ENCODE results near the gene ITGB6. TPM values are rescaled to one million over a fixed set of nuclear protein-coding genes. Genes with fewer than 3 reads are reported as not detected.

The ITGB6 gene
- total RNA-seq, 1 experiment from 2014 or later, result not detected

- Histone ChIP-seq H3K36me3 (replicated peaks; ENCODE audit: control insufficient read depth, insufficient read depth, low read length) (no peaks in the 10 kb centered on the region), H3K4me3 (ENCODE audit: insufficient read depth, low read depth, low read length) (no peak overlapping the region), H3K27me3 (ENCODE audit: control insufficient read depth, insufficient read depth, low read length) (peaks cover 12% of the 10 kb centered on the region)
- DNase-seq, result no peak
Measured at GRCh38 chr2:160057356-160057755, 142.7 kb downstream of the ITGB6 start.

GRCh38 chr2:160055726-160056108 lies 144.4 kb downstream of the ITGB6 start:
- H3K27me3 ChIP-seq (ENCODE audit: control insufficient read depth, insufficient read depth, low read length), result no peaks in the 10 kb centered on the region
- H3K4me3 ChIP-seq (ENCODE audit: insufficient read depth, low read depth, low read length), result no peak overlapping the region
- peak; percentile 45 for DNase-seq
- no peaks in the 10 kb centered on the region for H3K36me3 ChIP-seq (replicated peaks; ENCODE audit: control insufficient read depth, insufficient read depth, low read length)

- Histone ChIP-seq H3K4me3 (ENCODE audit: insufficient read depth, low read depth, low read length) (no peak overlapping the region), H3K36me3 (replicated peaks; ENCODE audit: control insufficient read depth, insufficient read depth, low read length) (no peaks in the 10 kb centered on the region), H3K27me3 (ENCODE audit: control insufficient read depth, insufficient read depth, low read length) (no peaks in the 10 kb centered on the region)
- DNase-seq, result peak; percentile 61
Measured at GRCh38 chr2:160054984-160055725, 144.9 kb downstream of the ITGB6 start.

GRCh38 chr2:160053946-160054345 lies 146.1 kb downstream of the ITGB6 start:
- DNase-seq, result no peak
- Histone ChIP-seq H3K36me3 (replicated peaks; ENCODE audit: control insufficient read depth, insufficient read depth, low read length) (no peaks in the 10 kb centered on the region), H3K27me3 (ENCODE audit: control insufficient read depth, insufficient read depth, low read length) (no peaks in the 10 kb centered on the region), H3K4me3 (ENCODE audit: insufficient read depth, low read depth, low read length) (no peak overlapping the region)

GRCh38 chr2:160052531-160052930 lies 147.5 kb downstream of the ITGB6 start:
- no peak overlapping the region for H3K4me3 ChIP-seq (ENCODE audit: insufficient read depth, low read depth, low read length)
- H3K36me3 ChIP-seq (replicated peaks; ENCODE audit: control insufficient read depth, insufficient read depth, low read length), result no peaks in the 10 kb centered on the region
- no peaks in the 10 kb centered on the region for H3K27me3 ChIP-seq (ENCODE audit: control insufficient read depth, insufficient read depth, low read length)
- no peak for DNase-seq

GRCh38 chr2:160051371-160051800 lies 148.7 kb downstream of the ITGB6 start:
- no peak for DNase-seq
- H3K4me3 ChIP-seq (ENCODE audit: insufficient read depth, low read depth, low read length), result no peak overlapping the region
- H3K27me3 ChIP-seq (ENCODE audit: control insufficient read depth, insufficient read depth, low read length), result no peaks in the 10 kb centered on the region
- H3K36me3 ChIP-seq (replicated peaks; ENCODE audit: control insufficient read depth, insufficient read depth, low read length), result no peaks in the 10 kb centered on the region

- no peaks in the 10 kb centered on the region for H3K27me3 ChIP-seq (ENCODE audit: control insufficient read depth, insufficient read depth, low read length)
- no peaks in the 10 kb centered on the region for H3K36me3 ChIP-seq (replicated peaks; ENCODE audit: control insufficient read depth, insufficient read depth, low read length)
- no peak for DNase-seq
- H3K4me3 ChIP-seq (ENCODE audit: insufficient read depth, low read depth, low read length), result no peak overlapping the region
Measured at GRCh38 chr2:160050147-160050546, 149.9 kb downstream of the ITGB6 start.

Other genes with a start within 250 kb of the ITGB6 start
- gene PLA2R1, start 137.7 kb downstream of the ITGB6 start, total RNA-seq (2014; rRNA removed; shearing (Covaris generic)), result 0.48 and 0.89 TPM in 2 replicates

Measured in H7 (cell line).